Neural cell (in vitro differentiated cells): ENCODE data around the gene SECISBP2. TPM values are rescaled to one million over a fixed set of nuclear protein-coding genes. Genes with fewer than 3 reads are reported as not detected.
"Not testable (repeated sequence)": the region's sequence is repeated elsewhere in the genome, so short reads cannot be mapped to it uniquely, and the experiment has no call there.

Experiments
- H2AFZ ChIP-seq: fragments of 200-600, 300-800 bp; sonication (generic), shearing (Covaris generic); 2 replicates; pipeline ENCODE4 v1.6.0; 2014; ENCODE audit warnings: low read depth, mild to moderate bottlenecking, antibody characterized with exemption, low read length, moderate library complexity
- H3F3A ChIP-seq: fragments of 200-600 bp; shearing (Covaris generic); 2 replicates; pipeline ENCODE4 v1.6.1; 2016; ENCODE audit warnings: mild to moderate bottlenecking, moderate library complexity, mixed read lengths, antibody characterized with exemption, low read length; ENCODE audit not compliant: insufficient read depth, poor library complexity, severe bottlenecking
- H3K27ac ChIP-seq: fragments of 200-600, 300-800 bp; sonication (generic), shearing (Covaris generic); 2 replicates; pipeline ENCODE4 v1.5.1; 2014; ENCODE audit warnings: mild to moderate bottlenecking, low read length, moderate library complexity
- H3K27me3 ChIP-seq: fragments of 300-800, 200-600 bp; sonication (generic), shearing (Covaris generic); 2 replicates; pipeline ENCODE4 v1.6.0; 2014; ENCODE audit warnings: mild to moderate bottlenecking, low read depth, low read length, moderate library complexity; ENCODE audit not compliant: insufficient read depth
- H3K36me3 ChIP-seq: fragments of 300-800, 200-600 bp; sonication (generic), shearing (Covaris generic); 2 replicates; pipeline ENCODE4 v1.5.1; 2014; ENCODE audit warnings: mild to moderate bottlenecking, antibody characterized with exemption, low read length, moderate library complexity; ENCODE audit not compliant: insufficient read depth
- H3K4me2 ChIP-seq: fragments of 300-800, 200-600 bp; sonication (generic), shearing (Covaris generic); 2 replicates; pipeline ENCODE4 v1.6.0; 2014; ENCODE audit warnings: mild to moderate bottlenecking, low read length
- H3K4me3 ChIP-seq: fragments of 300-800, 200-600 bp; sonication (generic), shearing (Covaris generic); 2 replicates; pipeline ENCODE4 v1.5.1; 2014; ENCODE audit warnings: mild to moderate bottlenecking, low read length, moderate library complexity
- H3K79me2 ChIP-seq: fragments of 200-600 bp; shearing (Covaris generic); replicated peaks from 2 replicates; pipeline ENCODE4 v1.6.0; 2014; ENCODE audit warnings: mild to moderate bottlenecking, low read length, moderate library complexity; ENCODE audit not compliant: insufficient read depth
- H3K9ac ChIP-seq: fragments of 300-800, 200-600 bp; sonication (generic), shearing (Covaris generic); 2 replicates; pipeline ENCODE4 v1.6.1; 2016; ENCODE audit warnings: mild to moderate bottlenecking, low read length, mixed read lengths
- H3K9me2 ChIP-seq: fragments of 200-600 bp; shearing (Covaris generic); 2 replicates; pipeline ENCODE4 v1.6.1; 2016; ENCODE audit warnings: mild to moderate bottlenecking, low read length, mixed read lengths; ENCODE audit not compliant: insufficient read depth
- H3K9me3 ChIP-seq: fragments of 200-600, 300-800 bp; sonication (generic), shearing (Covaris generic); 2 replicates; pipeline ENCODE4 v1.6.1; 2016; ENCODE audit warnings: mild to moderate bottlenecking, mixed run types, low read length, moderate library complexity, mixed read lengths
- H4K20me1 ChIP-seq: fragments of 200-600 bp; shearing (Covaris generic); 2 replicates; pipeline ENCODE4 v1.6.1; 2016; ENCODE audit warnings: mild to moderate bottlenecking, mixed run types; ENCODE audit not compliant: insufficient read depth
- EP300 ChIP-seq: fragments of 450-650 bp; conservative IDR thresholded peaks from 2 replicates; pipeline ENCODE4 v1.6.1; 2014; ENCODE audit warnings: antibody characterized with exemption, mild to moderate bottlenecking, moderate library complexity; ENCODE audit not compliant: poor library complexity, severe bottlenecking
- EZH2 ChIP-seq: fragments of 200-600, 300-800 bp; shearing (Covaris generic), sonication (generic); IDR thresholded peaks from 2 replicates; pipeline ENCODE4 v1.6.1; 2014; ENCODE audit warnings: antibody characterized with exemption, low read length, borderline replicate concordance, mild to moderate bottlenecking; ENCODE audit not compliant: insufficient read depth, poor library complexity, severe bottlenecking
- MXI1 ChIP-seq: fragments of 450-650 bp; conservative IDR thresholded peaks from 2 replicates; pipeline ENCODE4 v1.6.1; 2014; ENCODE audit warnings: antibody characterized with exemption, mild to moderate bottlenecking; ENCODE audit not compliant: poor library complexity, severe bottlenecking
- POLR2AphosphoS5 ChIP-seq: IDR thresholded peaks from 2 replicates; pipeline ENCODE4 v1.6.1; 2012
- RAD21 ChIP-seq: fragments of 450-650 bp; conservative IDR thresholded peaks from 2 replicates; pipeline ENCODE4 v1.6.1; 2014; ENCODE audit warnings: antibody characterized with exemption, mild to moderate bottlenecking, moderate library complexity
- SMC3 ChIP-seq: fragments of 450-650 bp; conservative IDR thresholded peaks from 2 replicates; pipeline ENCODE4 v1.6.1; 2014; ENCODE audit warnings: antibody characterized with exemption, mild to moderate bottlenecking, moderate library complexity; ENCODE audit not compliant: poor library complexity
- TAF1 ChIP-seq: IDR thresholded peaks from 2 replicates; pipeline ENCODE4 v1.6.1; 2012; ENCODE audit warnings: low read depth
- polyA plus RNA-seq: library from polyadenylated mRNA; depleted of rRNA; stranded (reverse); fragments of >200 nt; gene quantifications from 2 replicates; pipeline ENCODE4 v1.2.3, GENCODE V29; 2014
- TF ChIP-seq, protein P1 (sequence below): fragments of 450-650 bp; IDR thresholded peaks from 2 replicates; pipeline ENCODE4 v1.5.1; 2014; ENCODE audit warnings: antibody characterized with exemption, mild to moderate bottlenecking, moderate library complexity; ENCODE audit not compliant: poor library complexity, severe bottlenecking
- TF ChIP-seq, protein P2 (sequence below): IDR thresholded peaks from 2 replicates; pipeline ENCODE4 v1.6.1; 2012; ENCODE audit warnings: borderline replicate concordance

The SECISBP2 gene
- polyA plus RNA-seq, 1 donor from 2014 or later: 121 TPM

DNA sequence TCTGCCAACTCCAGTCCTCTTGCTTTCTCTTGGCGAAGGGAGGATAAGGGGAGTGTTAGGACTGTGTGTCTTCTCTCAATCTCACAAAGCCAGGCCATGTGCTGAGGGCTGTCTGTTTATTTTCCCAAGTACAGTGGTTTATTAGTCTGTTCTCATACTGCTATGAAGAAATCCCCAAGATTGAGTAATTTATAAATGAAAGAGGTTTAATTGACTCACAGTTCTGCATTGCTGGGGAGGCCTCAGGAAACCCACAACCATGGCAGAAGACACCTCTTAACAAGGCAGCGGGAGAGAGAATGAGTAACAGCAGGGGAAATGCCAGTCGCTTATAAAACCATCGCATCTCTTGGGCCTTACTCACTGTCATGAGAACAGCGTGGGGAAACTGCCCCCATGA is 43.5 kb upstream of the SECISBP2 start:
- H3K27ac ChIP-seq: no peak overlapping the region
- no peak overlapping the region for H3K9ac ChIP-seq
- no peaks in the 10 kb centered on the region for H3K36me3 ChIP-seq
- no peak overlapping the region for H3K4me2 ChIP-seq
- H3K79me2 ChIP-seq: no peaks in the 10 kb centered on the region
- H3K9me2 ChIP-seq: no peaks in the 10 kb centered on the region
- H2AFZ ChIP-seq: no peak overlapping the region
- H4K20me1 ChIP-seq: no peaks in the 10 kb centered on the region
- TF ChIP-seq MXI1: no peak
- no peak for TF ChIP-seq SMC3
- no peak for TF ChIP-seq EP300
- no peak for TF ChIP-seq TAF1
- no peak for TF ChIP-seq POLR2AphosphoS5
- TF ChIP-seq, protein P1, sequence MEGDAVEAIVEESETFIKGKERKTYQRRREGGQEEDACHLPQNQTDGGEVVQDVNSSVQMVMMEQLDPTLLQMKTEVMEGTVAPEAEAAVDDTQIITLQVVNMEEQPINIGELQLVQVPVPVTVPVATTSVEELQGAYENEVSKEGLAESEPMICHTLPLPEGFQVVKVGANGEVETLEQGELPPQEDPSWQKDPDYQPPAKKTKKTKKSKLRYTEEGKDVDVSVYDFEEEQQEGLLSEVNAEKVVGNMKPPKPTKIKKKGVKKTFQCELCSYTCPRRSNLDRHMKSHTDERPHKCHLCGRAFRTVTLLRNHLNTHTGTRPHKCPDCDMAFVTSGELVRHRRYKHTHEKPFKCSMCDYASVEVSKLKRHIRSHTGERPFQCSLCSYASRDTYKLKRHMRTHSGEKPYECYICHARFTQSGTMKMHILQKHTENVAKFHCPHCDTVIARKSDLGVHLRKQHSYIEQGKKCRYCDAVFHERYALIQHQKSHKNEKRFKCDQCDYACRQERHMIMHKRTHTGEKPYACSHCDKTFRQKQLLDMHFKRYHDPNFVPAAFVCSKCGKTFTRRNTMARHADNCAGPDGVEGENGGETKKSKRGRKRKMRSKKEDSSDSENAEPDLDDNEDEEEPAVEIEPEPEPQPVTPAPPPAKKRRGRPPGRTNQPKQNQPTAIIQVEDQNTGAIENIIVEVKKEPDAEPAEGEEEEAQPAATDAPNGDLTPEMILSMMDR: no peak
- TF ChIP-seq RAD21: no peak
- no peak for TF ChIP-seq EZH2
- TF ChIP-seq, protein P2, sequence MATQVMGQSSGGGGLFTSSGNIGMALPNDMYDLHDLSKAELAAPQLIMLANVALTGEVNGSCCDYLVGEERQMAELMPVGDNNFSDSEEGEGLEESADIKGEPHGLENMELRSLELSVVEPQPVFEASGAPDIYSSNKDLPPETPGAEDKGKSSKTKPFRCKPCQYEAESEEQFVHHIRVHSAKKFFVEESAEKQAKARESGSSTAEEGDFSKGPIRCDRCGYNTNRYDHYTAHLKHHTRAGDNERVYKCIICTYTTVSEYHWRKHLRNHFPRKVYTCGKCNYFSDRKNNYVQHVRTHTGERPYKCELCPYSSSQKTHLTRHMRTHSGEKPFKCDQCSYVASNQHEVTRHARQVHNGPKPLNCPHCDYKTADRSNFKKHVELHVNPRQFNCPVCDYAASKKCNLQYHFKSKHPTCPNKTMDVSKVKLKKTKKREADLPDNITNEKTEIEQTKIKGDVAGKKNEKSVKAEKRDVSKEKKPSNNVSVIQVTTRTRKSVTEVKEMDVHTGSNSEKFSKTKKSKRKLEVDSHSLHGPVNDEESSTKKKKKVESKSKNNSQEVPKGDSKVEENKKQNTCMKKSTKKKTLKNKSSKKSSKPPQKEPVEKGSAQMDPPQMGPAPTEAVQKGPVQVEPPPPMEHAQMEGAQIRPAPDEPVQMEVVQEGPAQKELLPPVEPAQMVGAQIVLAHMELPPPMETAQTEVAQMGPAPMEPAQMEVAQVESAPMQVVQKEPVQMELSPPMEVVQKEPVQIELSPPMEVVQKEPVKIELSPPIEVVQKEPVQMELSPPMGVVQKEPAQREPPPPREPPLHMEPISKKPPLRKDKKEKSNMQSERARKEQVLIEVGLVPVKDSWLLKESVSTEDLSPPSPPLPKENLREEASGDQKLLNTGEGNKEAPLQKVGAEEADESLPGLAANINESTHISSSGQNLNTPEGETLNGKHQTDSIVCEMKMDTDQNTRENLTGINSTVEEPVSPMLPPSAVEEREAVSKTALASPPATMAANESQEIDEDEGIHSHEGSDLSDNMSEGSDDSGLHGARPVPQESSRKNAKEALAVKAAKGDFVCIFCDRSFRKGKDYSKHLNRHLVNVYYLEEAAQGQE: no peak
- no peaks in the 10 kb centered on the region for H3F3A ChIP-seq
- H3K9me3 ChIP-seq: peaks cover 9% of the 10 kb centered on the region
- no peak overlapping the region for H3K4me3 ChIP-seq
- no peaks in the 10 kb centered on the region for H3K27me3 ChIP-seq

DNA sequence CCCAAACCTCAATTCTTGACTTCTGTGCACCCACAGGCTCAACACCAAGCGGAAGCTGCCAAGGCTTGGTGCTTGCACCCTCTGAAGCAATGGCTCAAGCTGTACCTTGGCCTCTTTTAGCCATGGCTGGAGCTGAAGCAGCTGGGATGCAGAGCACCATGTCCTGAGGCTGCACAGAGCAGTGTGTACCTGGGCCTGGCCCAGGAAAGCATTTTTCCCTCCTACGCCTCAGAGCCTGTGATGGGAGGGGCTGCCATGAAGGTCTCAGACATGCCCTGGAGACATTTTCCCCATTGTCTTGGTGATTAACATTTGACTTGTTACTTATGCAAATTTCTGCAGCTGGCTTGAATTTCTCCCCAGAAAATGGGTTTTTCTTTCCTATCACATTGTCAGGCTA is 42.3 kb upstream of the SECISBP2 start:
- H3F3A ChIP-seq, H2AFZ ChIP-seq, H3K9ac ChIP-seq, H3K4me3 ChIP-seq, H3K4me2 ChIP-seq, H3K9me3 ChIP-seq, H3K36me3 ChIP-seq, H4K20me1 ChIP-seq, H3K27ac ChIP-seq, H3K79me2 ChIP-seq, H3K9me2 ChIP-seq, H3K27me3 ChIP-seq: not testable (repeated sequence)

DNA sequence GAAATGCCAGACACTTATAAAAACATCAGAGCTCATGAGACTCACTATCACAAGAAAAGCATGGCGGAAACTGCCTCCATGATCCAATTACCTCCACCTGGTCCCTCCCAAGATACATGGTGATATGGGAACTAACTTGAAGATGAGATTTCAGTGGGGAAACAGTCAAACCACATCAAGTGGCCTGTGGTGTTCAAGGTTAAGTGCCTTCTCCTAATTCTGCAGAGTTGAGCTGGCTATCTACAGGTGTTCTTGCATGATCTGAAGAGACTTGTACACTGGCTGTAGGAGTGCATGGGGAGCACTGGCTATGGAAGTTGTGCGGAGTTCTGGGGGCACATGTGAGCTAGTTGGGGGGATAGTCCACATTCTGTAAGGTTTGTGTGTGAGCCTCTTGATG is 41.3 kb upstream of the SECISBP2 start:
- Histone ChIP-seq H3K9me3 (peaks cover 9% of the 10 kb centered on the region), H3F3A (no peaks in the 10 kb centered on the region), H3K9ac (no peak overlapping the region), H3K9me2 (no peaks in the 10 kb centered on the region), H3K4me3 (no peak overlapping the region), H4K20me1 (no peaks in the 10 kb centered on the region), H3K4me2 (no peak overlapping the region), H3K27ac (no peak overlapping the region), H3K27me3 (no peaks in the 10 kb centered on the region), H3K79me2 (no peaks in the 10 kb centered on the region), H3K36me3 (no peaks in the 10 kb centered on the region), H2AFZ (no peak overlapping the region)
- no peak for TF ChIP-seq TAF1
- TF ChIP-seq, protein P1: no peak
- no peak for TF ChIP-seq POLR2AphosphoS5
- no peak for TF ChIP-seq RAD21
- TF ChIP-seq EZH2: no peak
- no peak for TF ChIP-seq MXI1
- no peak for TF ChIP-seq EP300
- TF ChIP-seq, protein P2: no peak
- no peak for TF ChIP-seq SMC3
